Measurements from ENCODE around the gene BTN2A1. TPM values are rescaled to one million over a fixed set of nuclear protein-coding genes. Genes with fewer than 3 reads are reported as not detected.

The BTN2A1 gene
- total and polyA plus RNA-seq, 2 of the 13 experiments (the other 11 are each of a cell fraction or from before 2014, with no cell fraction given), result 16.4 to 30.4 TPM

GRCh38 chr6:26457264-26457805 lies 420 bp upstream of the BTN2A1 start (continued):
- TF ChIP-seq ZFP90 (CRISPR knock-in tag; IDR thresholded peaks at IDR 0.05; ENCODE audit: borderline replicate concordance) (0 out of 2 replicates have a peak, but pooled peaks have one; percentile 13), ZEB1 (IDR thresholded peaks at IDR 0.05; ENCODE audit: insufficient replicate concordance, low read depth) (no peak), ZBTB7B (CRISPR knock-in tag; IDR thresholded peaks at IDR 0.05) (peak; percentile 8; the same call in 1 of the 2 replicates), ZNF670 (CRISPR knock-in tag; IDR thresholded peaks at IDR 0.05; ENCODE audit: borderline replicate concordance) (peak; percentile 67; the same call in 1 of the 2 replicates), GMEB1 (CRISPR knock-in tag; IDR thresholded peaks at IDR 0.05; ENCODE audit: borderline replicate concordance) (peak; percentile 40; the same call in 1 of the 2 replicates), HDAC2 (CRISPR knock-in tag; IDR thresholded peaks at IDR 0.05) (no peak), ZNF558 (CRISPR knock-in tag; IDR thresholded peaks at IDR 0.05; ENCODE audit: borderline replicate concordance) (no peak), ZNF782 (CRISPR knock-in tag; IDR thresholded peaks at IDR 0.05; ENCODE audit: borderline replicate concordance) (no peak), TFDP1 (CRISPR knock-in tag; IDR thresholded peaks at IDR 0.05; ENCODE audit: borderline replicate concordance) (no peak), HDAC1 (CRISPR knock-in tag; IDR thresholded peaks at IDR 0.05) (peak; percentile 19; the same call in 1 of the 2 replicates), ESRRA (CRISPR knock-in tag; IDR thresholded peaks at IDR 0.05; ENCODE audit: low read depth) (no peak), ZFP1 (CRISPR knock-in tag; IDR thresholded peaks at IDR 0.05) (no peak), REST (IDR thresholded peaks at IDR 0.05; ENCODE audit: borderline replicate concordance in 1 of 2, low read depth in 1 of 2, low read length in 2 of 2) (no peak), ZFX (CRISPR knock-in tag; IDR thresholded peaks at IDR 0.05; ENCODE audit: low read depth) (peak; percentile 85), IKZF4 (CRISPR knock-in tag; IDR thresholded peaks at IDR 0.05; ENCODE audit: borderline replicate concordance, low read depth, not compliant biosample characterization) (peak; percentile 42), PHF21A (CRISPR knock-in tag; IDR thresholded peaks at IDR 0.05) (0 out of 2 replicates have a peak, but pooled peaks have one; percentile 39), SIX1 (CRISPR knock-in tag; IDR thresholded peaks at IDR 0.05; ENCODE audit: borderline replicate concordance) (0 out of 2 replicates have a peak, but pooled peaks have one; percentile 6), CBX2 (IDR thresholded peaks at IDR 0.05; ENCODE audit: low read depth, low read length) (no peak), CBX2 (CRISPR knock-in tag; IDR thresholded peaks at IDR 0.05; ENCODE audit: low read depth) (no peak), XRCC5 (optimal IDR thresholded peaks at IDR 0.05; ENCODE audit: low read length) (peak; percentile 12), ZNF317 (CRISPR knock-in tag; IDR thresholded peaks at IDR 0.05) (0 out of 2 replicates have a peak, but pooled peaks have one; percentile 46), KAT8 (CRISPR knock-in tag; IDR thresholded peaks at IDR 0.05) (no peak)
- TF ChIP-seq, protein P1, sequence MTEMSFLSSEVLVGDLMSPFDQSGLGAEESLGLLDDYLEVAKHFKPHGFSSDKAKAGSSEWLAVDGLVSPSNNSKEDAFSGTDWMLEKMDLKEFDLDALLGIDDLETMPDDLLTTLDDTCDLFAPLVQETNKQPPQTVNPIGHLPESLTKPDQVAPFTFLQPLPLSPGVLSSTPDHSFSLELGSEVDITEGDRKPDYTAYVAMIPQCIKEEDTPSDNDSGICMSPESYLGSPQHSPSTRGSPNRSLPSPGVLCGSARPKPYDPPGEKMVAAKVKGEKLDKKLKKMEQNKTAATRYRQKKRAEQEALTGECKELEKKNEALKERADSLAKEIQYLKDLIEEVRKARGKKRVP (CRISPR knock-in tag; IDR thresholded peaks at IDR 0.05), result no peak
